OCI-LY7 (cell line): ENCODE data around the gene SMNDC1. TPM values are rescaled to one million over a fixed set of nuclear protein-coding genes. Genes with fewer than 3 reads are reported as not detected.

Experiments used
- BruUV-seq: library from RNA; stranded (reverse); fragments of 400-500 nt; replicated peaks from 2 replicates; lab custom pipeline; 2021; lab: Mats Ljungman, UMichigan
- CTCF ChIA-PET: fragments of 300-600 bp; sonication (Branson Sonifier 250); formaldehyde crosslinking; loops from one replicate; lab custom pipeline; 2022; ENCODE audit warnings: antibody characterized with exemption; ENCODE audit not compliant: unreplicated experiment; lab: Charles Lee
- POLR2A ChIA-PET: fragments of 300-600 bp; sonication (Branson Sonifier 250); formaldehyde crosslinking; loops from one replicate; lab custom pipeline; 2022; ENCODE audit warnings: antibody characterized with exemption; lab: Charles Lee
- DNase-seq: peaks from one replicate; pipeline ENCODE4 v3.0.0-alpha.2; 2015; ENCODE audit warnings: low spot score
- H2AFZ ChIP-seq: fragments of 200-600 bp; sonication (generic), shearing (Covaris generic); 2 replicates; pipeline ENCODE4 v1.6.1; 2014; ENCODE audit warnings: mild to moderate bottlenecking, antibody characterized with exemption, low read length, moderate library complexity
- H3K27ac ChIP-seq: fragments of 200-600 bp; sonication (generic); 2 replicates; pipeline ENCODE4 v1.5.1; 2014; ENCODE audit warnings: mixed run types, low read depth, mild to moderate bottlenecking, moderate library complexity, low read length, inconsistent platforms; ENCODE audit not compliant: poor library complexity, severe bottlenecking
- H3K36me3 ChIP-seq: fragments of 200-600 bp; sonication (generic); 2 replicates; pipeline ENCODE4 v1.6.1; 2014; ENCODE audit warnings: mild to moderate bottlenecking, antibody characterized with exemption, low read length, moderate library complexity, mixed read lengths; ENCODE audit not compliant: insufficient read depth
- H3K4me1 ChIP-seq: fragments of 200-600 bp; sonication (generic); 2 replicates; pipeline ENCODE4 v1.5.1; 2014; ENCODE audit warnings: mild to moderate bottlenecking, low read length; ENCODE audit not compliant: insufficient read depth, poor library complexity, severe bottlenecking
- H3K4me2 ChIP-seq: fragments of 200-600 bp; sonication (generic); 2 replicates; pipeline ENCODE4 v1.6.1; 2014; ENCODE audit warnings: mild to moderate bottlenecking, low read length
- H3K4me3 ChIP-seq: fragments of 200-600 bp; sonication (generic); 2 replicates; pipeline ENCODE4 v1.5.1; 2014; ENCODE audit warnings: mild to moderate bottlenecking, low read depth, low read length; ENCODE audit not compliant: poor library complexity, severe bottlenecking
- H3K79me2 ChIP-seq: fragments of 200-600 bp; sonication (generic); 2 replicates; pipeline ENCODE4 v1.6.1; 2016; ENCODE audit warnings: low read depth, mild to moderate bottlenecking, low read length, moderate library complexity, mixed read lengths; ENCODE audit not compliant: insufficient read depth
- H3K9me2 ChIP-seq: fragments of 200-600 bp; sonication (generic); 2 replicates; pipeline ENCODE4 v1.6.1; 2016; ENCODE audit warnings: mild to moderate bottlenecking, low read length, mixed read lengths; ENCODE audit not compliant: insufficient read depth
- H3K9me3 ChIP-seq: fragments of 200-600 bp; sonication (generic); 2 replicates; pipeline ENCODE4 v1.6.1; 2014; ENCODE audit warnings: mild to moderate bottlenecking, mixed run types, low read length, mixed read lengths
- H4K20me1 ChIP-seq: fragments of 200-600 bp; sonication (generic); 2 replicates; pipeline ENCODE4 v1.6.1; 2014; ENCODE audit warnings: mild to moderate bottlenecking, antibody characterized with exemption, low read length, moderate library complexity, mixed read lengths; ENCODE audit not compliant: insufficient read depth
- CTCF ChIP-seq: fragments of 200-600 bp; sonication (generic); conservative IDR thresholded peaks from 2 replicates; pipeline ENCODE4 v1.5.1; 2014; ENCODE audit warnings: mild to moderate bottlenecking, antibody characterized with exemption, low read length, moderate library complexity, mixed read lengths
- EZH2phosphoT487 ChIP-seq: fragments of 200-600 bp; sonication (generic); IDR thresholded peaks from 2 replicates; pipeline ENCODE4 v1.6.1; 2018; ENCODE audit warnings: low read depth, borderline replicate concordance, mild to moderate bottlenecking, mixed run types, antibody characterized with exemption, low read length, moderate library complexity, mixed read lengths
- intact Hi-C: fragments of 100-400 bp; cut with micrococcal nuclease; formaldehyde crosslinking; loops from one replicate; pipeline ENCODE4 v1.10.0; 2022; ENCODE audit not compliant: unreplicated experiment
- total RNA-seq, 2 experiments: library from RNA; depleted of rRNA in 1 of 2; stranded (reverse); fragments of >200 nt in 1 of 2; shearing (Covaris generic) in 1 of 2; gene quantifications; 2 replicates each; pipeline ENCODE4 v1.2.3, GENCODE V29; 2014 to 2022

The SMNDC1 gene
- total RNA-seq, 2 experiments from 2014 or later, result 10.0 to 52.4 TPM

- no peak for TF ChIP-seq EZH2phosphoT487
- no peak for TF ChIP-seq CTCF
- no peaks in the 10 kb centered on the region for H3K9me2 ChIP-seq
- intact Hi-C loops, result loop anchor here (1.0 to 2.0 kb wide), 3 partner anchors 72 to 394 kb away; partner anchors contain the start of gene MXI1
- peaks cover 25% of the 10 kb centered on the region for H3K4me1 ChIP-seq
- H3K36me3 ChIP-seq, result no peaks in the 10 kb centered on the region
- peak overlapping the region; percentile 53 for H3K4me2 ChIP-seq
- H3K4me3 ChIP-seq, result peak overlapping the region; percentile 7
- H3K79me2 ChIP-seq, result no peaks in the 10 kb centered on the region
- H2AFZ ChIP-seq, result peak overlapping the region; percentile 63
- POLR2A ChIA-PET, result interaction anchor here (0.6 to 2.5 kb wide), 8 partner anchors 9 to 309 kb away, joined by 3 to 13 read pairs (median 3); partner anchors contain the start of gene SMNDC1
- no TSS peak for BruUV-seq
- CTCF ChIA-PET, result interaction anchor here (0.6 to 1.1 kb wide), 4 partner anchors 9 to 141 kb away, joined by 3 to 4 read pairs (median 3); no protein-coding TSS in a partner anchor
- H4K20me1 ChIP-seq, result no peaks in the 10 kb centered on the region
- peak; percentile 47 for DNase-seq
- H3K27ac ChIP-seq, result no peak overlapping the region
- no peaks in the 10 kb centered on the region for H3K9me3 ChIP-seq
These were observed 25.9 kb downstream of the SMNDC1 start for GRCh38 chr10:110278562-110279406.

DNA sequence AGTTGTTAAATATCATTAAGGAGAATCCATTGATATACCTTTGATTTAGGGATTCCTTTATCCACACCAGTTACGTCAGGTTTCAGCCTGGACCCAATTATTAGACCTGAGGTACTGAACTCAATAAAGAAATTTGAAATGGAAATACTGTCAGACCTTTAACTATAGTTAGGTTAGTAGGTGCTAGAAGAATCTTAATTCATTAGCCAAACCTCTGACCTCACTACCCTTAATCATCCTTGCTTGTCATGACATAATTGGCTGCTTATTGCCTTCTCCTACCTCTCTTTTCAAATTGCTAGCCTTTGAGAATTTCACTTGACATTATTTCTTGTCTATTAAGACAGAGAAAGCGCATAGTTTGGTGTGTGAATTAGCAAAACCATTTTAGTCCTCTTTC lies 27.1 kb downstream of the SMNDC1 start:
- Histone ChIP-seq H2AFZ (no peak overlapping the region), H3K4me1 (peaks cover 25% of the 10 kb centered on the region), H3K27ac (no peak overlapping the region), H3K4me2 (no peak overlapping the region), H3K9me3 (no peaks in the 10 kb centered on the region), H3K4me3 (no peak overlapping the region), H3K9me2 (no peaks in the 10 kb centered on the region), H3K79me2 (no peaks in the 10 kb centered on the region), H4K20me1 (no peaks in the 10 kb centered on the region), H3K36me3 (no peaks in the 10 kb centered on the region)
- DNase-seq, result no peak
- TF ChIP-seq EZH2phosphoT487, result no peak
- no peak for TF ChIP-seq CTCF
- ChIA-PET POLR2A (interaction anchor here (2.5 kb wide), 1 partner anchor 9 kb away, joined by 13 read pairs; no protein-coding TSS in a partner anchor), CTCF (no interaction called here)
- intact Hi-C loops, result no loop called here
- no TSS peak for BruUV-seq

DNA sequence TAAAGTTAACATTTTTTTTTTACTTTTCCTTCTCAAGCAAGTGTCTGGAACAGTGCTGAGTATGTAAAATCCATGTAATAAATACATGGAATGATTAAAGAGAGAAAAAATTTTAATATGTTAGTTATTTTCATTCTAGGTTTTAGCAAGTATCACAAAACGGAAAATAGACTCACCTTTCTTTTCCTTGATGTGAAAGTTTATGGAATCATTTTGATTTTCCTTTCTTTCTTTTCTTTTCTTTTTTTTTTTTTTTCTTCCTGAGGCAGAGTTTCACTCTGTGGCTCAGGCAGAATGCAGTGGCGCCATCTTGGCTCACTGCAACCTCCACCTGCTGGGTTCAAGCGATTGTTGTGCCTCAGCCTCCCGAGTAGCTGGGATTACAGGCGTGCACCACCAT lies 28.1 kb downstream of the SMNDC1 start:
- Histone ChIP-seq H3K4me2 (no peak overlapping the region), H3K9me2 (no peaks in the 10 kb centered on the region), H4K20me1 (no peaks in the 10 kb centered on the region), H3K79me2 (no peaks in the 10 kb centered on the region), H3K4me3 (no peak overlapping the region), H3K36me3 (no peaks in the 10 kb centered on the region), H3K4me1 (peaks cover 25% of the 10 kb centered on the region), H2AFZ (no peak overlapping the region), H3K9me3 (no peaks in the 10 kb centered on the region), H3K27ac (no peak overlapping the region)
- DNase-seq, result no peak
- CTCF ChIA-PET, result no interaction called here
- no TSS peak for BruUV-seq
- TF ChIP-seq EZH2phosphoT487, result no peak
- no peak for TF ChIP-seq CTCF
- POLR2A ChIA-PET, result interaction anchor here (0.9 kb wide), 1 partner anchor 9 kb away, joined by 4 read pairs; no protein-coding TSS in a partner anchor
- intact Hi-C loops, result no loop called here
